ENCODE measurements around the gene HOXB3. TPM values are rescaled to one million over a fixed set of nuclear protein-coding genes. Genes with fewer than 3 reads are reported as not detected.

HOXB3 gene
- total and polyA plus RNA-seq, 12 donors, result 0.24 to 5.9 (median 1.1) TPM

DNA sequence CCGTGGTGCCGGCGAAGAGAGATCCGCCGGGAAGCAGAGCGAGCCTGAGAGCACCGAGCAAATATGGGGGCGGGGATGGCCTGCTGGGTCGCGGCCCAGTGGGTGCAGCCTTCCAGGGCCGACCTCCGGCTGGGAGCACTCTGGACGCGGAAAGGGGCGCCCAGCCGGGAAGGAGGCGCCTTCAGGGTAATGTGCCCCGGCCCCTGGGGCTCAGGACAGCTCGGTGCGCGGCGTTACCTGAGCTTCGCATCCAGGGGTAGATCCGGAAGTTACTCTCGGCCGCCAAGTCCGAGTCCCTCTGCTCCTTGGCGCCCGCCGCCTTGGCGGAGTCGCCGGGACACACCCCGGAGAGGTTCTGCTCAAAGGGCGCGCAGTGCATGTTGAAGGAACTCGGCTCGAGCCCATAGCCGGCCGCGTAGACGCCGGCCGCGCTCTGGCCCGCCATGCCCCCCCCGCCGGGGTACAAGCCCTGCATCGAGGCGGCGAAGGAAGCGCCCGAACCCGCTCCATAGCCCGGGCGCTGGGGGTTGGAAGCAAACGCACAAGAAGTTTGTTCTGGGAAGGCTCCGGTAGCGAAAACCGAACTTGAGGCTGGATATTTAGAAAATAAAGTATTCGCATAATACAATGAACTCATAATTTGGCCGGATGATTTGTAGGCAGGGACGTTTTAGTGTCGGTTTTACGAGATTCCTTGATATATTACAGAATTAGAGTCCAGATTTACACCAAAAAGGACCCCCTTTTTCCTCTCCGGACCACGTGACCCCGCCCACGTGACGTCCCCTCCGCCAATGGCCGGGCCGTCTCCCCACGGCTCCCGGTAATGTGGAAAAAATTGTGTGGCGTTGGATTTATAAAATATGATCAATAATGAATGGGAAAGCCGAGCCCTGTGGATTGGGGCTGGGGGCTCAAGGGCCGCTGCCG lies 20.5 kb upstream of the HOXB3 start, which contains the start of gene HOXB7:
Gene HOXB7 (minus strand): TSS at position 736 of the 930 bp plus-strand sequence. CDS start 99 bp downstream, at position 637.
- peaks cover 91 to 100% (median 100%) of the 10 kb centered on the region in 7 donors for H3K27me3 ChIP-seq
- ATAC-seq (peak in 5 of 8 donors; percentile 19 to 56 (median 30)), DNase-seq (peak; percentile 27 to 57)
- H3K9me3 ChIP-seq, result no peaks in the 10 kb centered on the region
- peaks cover 9 to 48% (median 37%) of the 10 kb centered on the region in 9 donors for H3K4me1 ChIP-seq
- WGBS, 2 donors, result 2% methylated on average over 79 of the region's 79 CpGs
- intact Hi-C loops (cut with DNase I), result loop anchor here in 9 of 10 donors (10.0 kb wide), 4 partner anchors 276 to 586 kb away; no protein-coding TSS in a partner anchor
- H3K36me3 ChIP-seq, result peaks cover 0 to 2% (median 0%) of the 10 kb centered on the region in 9 donors
- TF ChIP-seq, protein P1, sequence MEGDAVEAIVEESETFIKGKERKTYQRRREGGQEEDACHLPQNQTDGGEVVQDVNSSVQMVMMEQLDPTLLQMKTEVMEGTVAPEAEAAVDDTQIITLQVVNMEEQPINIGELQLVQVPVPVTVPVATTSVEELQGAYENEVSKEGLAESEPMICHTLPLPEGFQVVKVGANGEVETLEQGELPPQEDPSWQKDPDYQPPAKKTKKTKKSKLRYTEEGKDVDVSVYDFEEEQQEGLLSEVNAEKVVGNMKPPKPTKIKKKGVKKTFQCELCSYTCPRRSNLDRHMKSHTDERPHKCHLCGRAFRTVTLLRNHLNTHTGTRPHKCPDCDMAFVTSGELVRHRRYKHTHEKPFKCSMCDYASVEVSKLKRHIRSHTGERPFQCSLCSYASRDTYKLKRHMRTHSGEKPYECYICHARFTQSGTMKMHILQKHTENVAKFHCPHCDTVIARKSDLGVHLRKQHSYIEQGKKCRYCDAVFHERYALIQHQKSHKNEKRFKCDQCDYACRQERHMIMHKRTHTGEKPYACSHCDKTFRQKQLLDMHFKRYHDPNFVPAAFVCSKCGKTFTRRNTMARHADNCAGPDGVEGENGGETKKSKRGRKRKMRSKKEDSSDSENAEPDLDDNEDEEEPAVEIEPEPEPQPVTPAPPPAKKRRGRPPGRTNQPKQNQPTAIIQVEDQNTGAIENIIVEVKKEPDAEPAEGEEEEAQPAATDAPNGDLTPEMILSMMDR (IDR thresholded peaks at IDR 0.05), result no peak
- H3K27ac ChIP-seq, result peak within 1 kb of the TSS in 1 of 10 donors; percentile 73
- peak within 1 kb of the TSS; percentile 4 to 67 (median 40) for H3K4me3 ChIP-seq

DNA sequence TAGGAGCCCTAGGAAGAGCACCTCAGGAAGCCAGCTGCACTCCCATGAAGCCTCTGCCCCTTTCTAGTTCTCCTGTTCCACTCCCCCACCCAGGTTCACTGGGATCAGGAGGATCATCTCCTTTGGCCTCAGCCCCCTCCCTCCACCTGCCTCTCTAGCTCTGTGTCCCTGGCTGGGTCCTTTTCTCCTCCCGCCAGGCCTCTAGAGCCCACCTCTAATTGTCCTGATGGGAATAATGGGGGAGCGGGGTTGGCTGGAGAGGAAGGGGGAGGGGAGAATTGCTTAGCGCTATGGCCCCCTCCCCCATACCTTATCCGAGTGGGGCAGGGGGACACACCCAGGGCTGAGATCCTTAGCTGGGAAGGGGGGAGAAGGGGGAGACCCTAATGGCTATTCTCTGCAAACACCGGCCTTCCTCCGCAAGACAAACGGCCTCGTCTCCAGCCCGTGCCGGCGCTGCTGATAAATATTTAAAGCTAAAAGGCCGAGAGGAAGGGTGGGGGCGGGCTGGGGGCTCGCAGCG lies 19.8 kb upstream of the HOXB3 start:
- peaks cover 9 to 47% (median 37%) of the 10 kb centered on the region in 9 donors for H3K4me1 ChIP-seq
- H3K9me3 ChIP-seq, result no peaks in the 10 kb centered on the region
- ATAC-seq (no peak), DNase-seq (no peak)
- peak overlapping the region in 1 of 10 donors; percentile 73 for H3K27ac ChIP-seq
- H3K27me3 ChIP-seq, result peaks cover 96 to 100% (median 100%) of the 10 kb centered on the region in 7 donors
- WGBS, 2 donors, result 1 to 6% methylated on average over 12 to 15 of the region's 15 CpGs
- no peaks in the 10 kb centered on the region for H3K36me3 ChIP-seq
- H3K4me3 ChIP-seq, result peak overlapping the region in 9 of 10 donors; percentile 4 to 67 (median 47)
- TF ChIP-seq, protein P1 (IDR thresholded peaks at IDR 0.05), result no peak
- intact Hi-C loops (cut with DNase I), result loop anchor here in 9 of 10 donors (10.0 kb wide), 4 partner anchors 275 to 585 kb away; no protein-coding TSS in a partner anchor

DNA sequence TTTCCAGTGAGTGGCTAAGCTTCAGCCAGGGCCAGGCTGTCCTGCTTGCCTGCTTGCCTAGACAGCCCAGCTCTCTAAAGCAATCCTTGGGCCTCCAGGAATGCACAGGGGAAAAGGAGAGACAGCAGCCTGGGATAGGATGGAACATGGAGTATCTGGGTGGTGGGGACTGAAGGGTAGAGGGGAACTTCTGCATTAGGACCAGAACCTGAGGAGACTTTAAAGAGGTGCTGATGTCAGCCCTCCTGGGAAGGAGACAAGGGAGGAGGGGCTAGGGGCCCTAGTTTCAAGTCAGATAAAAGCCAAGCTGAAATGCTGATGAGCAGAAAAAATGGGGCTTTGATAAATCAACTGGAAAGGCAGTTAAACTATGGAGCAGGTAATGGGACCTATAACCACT lies 19.0 kb upstream of the HOXB3 start:
- DNase-seq (no peak), ATAC-seq (no peak)
- TF ChIP-seq, protein P1 (IDR thresholded peaks at IDR 0.05), result no peak
- Histone ChIP-seq H3K27me3 (peaks cover 88 to 100% (median 100%) of the 10 kb centered on the region in 7 donors), H3K4me1 (peaks cover 8 to 39% (median 33%) of the 10 kb centered on the region in 9 donors), H3K36me3 (no peaks in the 10 kb centered on the region), H3K4me3 (no peak overlapping the region), H3K27ac (no peak overlapping the region), H3K9me3 (no peaks in the 10 kb centered on the region)
- intact Hi-C loops (cut with DNase I), result no loop called here

DNA sequence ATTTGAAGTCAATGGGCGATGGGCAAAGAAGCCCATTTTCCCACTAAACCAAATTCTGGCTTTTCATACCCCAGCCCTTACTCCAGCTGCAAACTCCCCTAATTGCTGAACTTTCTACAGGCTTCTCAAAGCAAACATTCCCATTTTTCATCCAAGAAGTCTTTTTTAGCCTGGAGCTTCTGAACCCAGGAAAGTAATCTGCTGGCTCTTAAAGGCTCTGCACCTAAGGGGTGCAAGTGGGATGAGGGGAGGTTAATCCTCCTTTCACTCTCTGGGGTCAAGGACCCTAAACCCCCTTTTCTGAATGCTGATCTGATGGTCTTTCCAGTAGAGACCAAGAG lies 18.4 kb upstream of the HOXB3 start:
- no peak overlapping the region for H3K4me3 ChIP-seq
- WGBS, 2 donors, result 59 to 71% methylated on average over 1 of the region's 1 CpG
- DNase-seq (no peak), ATAC-seq (no peak)
- intact Hi-C loops (cut with DNase I), result no loop called here
- peaks cover 8 to 34% (median 30%) of the 10 kb centered on the region in 9 donors for H3K4me1 ChIP-seq
- TF ChIP-seq, protein P1 (IDR thresholded peaks at IDR 0.05), result no peak
- no peak overlapping the region for H3K27ac ChIP-seq
- no peaks in the 10 kb centered on the region for H3K36me3 ChIP-seq
- peaks cover 87 to 100% (median 100%) of the 10 kb centered on the region in 7 donors for H3K27me3 ChIP-seq
- peaks cover 0 to under 1% (median 0%) of the 10 kb centered on the region in 11 donors for H3K9me3 ChIP-seq

All from heart right ventricle (tissue), 16 donors.